Neutrophil (primary cell): Measurements from ENCODE around the gene CCDC91.

Experiments used
- H3K27ac ChIP-seq: fragments of 200-600 bp; sonication (generic); 2 replicates; pipeline ENCODE4 v1.5.1; 2016; ENCODE audit warnings: mild to moderate bottlenecking, moderate library complexity
- H3K27me3 ChIP-seq: fragments of 200-600 bp; sonication (generic); 2 replicates; pipeline ENCODE4 v1.6.0; 2016; ENCODE audit warnings: mild to moderate bottlenecking
- H3K36me3 ChIP-seq: fragments of 200-600 bp; sonication (generic); 2 replicates; pipeline ENCODE4 v1.5.1; 2017
- H3K4me1 ChIP-seq, 2 experiments: fragments of 200-600 bp in 1 of 2; sonication (generic) in 1 of 2; 1 replicate in 1 of 2; 2 replicates in 1 of 2; pipeline versions ENCODE4 v1.5.1 to v1.6.1; 2013 to 2016; ENCODE audit warnings: low read depth in 1 of 2, low read length in 1 of 2, mild to moderate bottlenecking in 1 of 2, moderate library complexity in 1 of 2; ENCODE audit not compliant: control insufficient read depth in 1 of 2, insufficient read depth in 1 of 2
- H3K4me3 ChIP-seq, 2 experiments: fragments of 200-600 bp in 1 of 2; sonication (generic) in 1 of 2; 1 replicate in 1 of 2; 2 replicates in 1 of 2; pipeline ENCODE4 v1.5.1; 2013 to 2016; ENCODE audit warnings: low read depth in 1 of 2, low read length in 1 of 2, mild to moderate bottlenecking in 1 of 2, moderate library complexity in 1 of 2
- H3K9me3 ChIP-seq: fragments of 200-600 bp; sonication (generic); 2 replicates; pipeline ENCODE4 v1.5.1; 2016
- CTCF ChIP-seq: fragments of 200-600 bp; sonication (generic); IDR thresholded peaks from 2 replicates; pipeline ENCODE4 v1.5.1; 2016; ENCODE audit warnings: antibody characterized with exemption

CCDC91 gene

GRCh38 chr12:28500373-28501024, 310.2 kb downstream of the CCDC91 start:
- no peaks in the 10 kb centered on the region for H3K36me3 ChIP-seq
- no peak overlapping the region for H3K27ac ChIP-seq
- H3K4me3 ChIP-seq = no peak overlapping the region
- no peaks in the 10 kb centered on the region for H3K4me1 ChIP-seq
- H3K27me3 ChIP-seq = no peaks in the 10 kb centered on the region
- H3K9me3 ChIP-seq = no peaks in the 10 kb centered on the region
- no peak for TF ChIP-seq CTCF

DNA sequence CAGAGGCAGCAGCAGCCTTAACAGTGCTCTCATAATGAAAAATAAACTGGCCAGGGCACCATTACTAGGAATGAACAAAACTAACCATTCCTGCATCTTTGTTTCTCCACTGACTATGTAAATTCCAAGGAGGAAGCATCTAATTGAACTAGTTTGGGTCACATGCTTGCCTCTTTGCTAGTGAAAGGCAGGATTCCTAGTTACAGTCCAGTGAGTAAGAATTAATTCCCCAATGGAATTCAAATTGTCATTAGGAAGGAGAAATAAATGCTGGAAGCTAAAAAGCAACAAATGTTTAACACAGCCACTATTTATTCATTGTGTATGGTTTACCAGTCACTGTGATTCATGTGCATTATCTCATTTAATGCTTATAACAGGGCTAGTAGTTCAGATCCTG, 316.0 kb downstream of the CCDC91 start:
- Histone ChIP-seq H3K4me3 (no peak overlapping the region), H3K36me3 (no peaks in the 10 kb centered on the region), H3K4me1 (no peaks in the 10 kb centered on the region), H3K27me3 (no peaks in the 10 kb centered on the region), H3K27ac (no peak overlapping the region), H3K9me3 (no peaks in the 10 kb centered on the region)
- TF ChIP-seq CTCF = no peak

- no peak overlapping the region for H3K27ac ChIP-seq
- H3K4me3 ChIP-seq = no peak overlapping the region
- no peak for TF ChIP-seq CTCF
- no peaks in the 10 kb centered on the region for H3K9me3 ChIP-seq
- no peaks in the 10 kb centered on the region for H3K4me1 ChIP-seq
- no peaks in the 10 kb centered on the region for H3K36me3 ChIP-seq
- H3K27me3 ChIP-seq = no peaks in the 10 kb centered on the region
These were observed 316.8 kb downstream of the CCDC91 start for GRCh38 chr12:28507033-28507432.

- Histone ChIP-seq H3K27ac (no peak overlapping the region), H3K36me3 (no peaks in the 10 kb centered on the region), H3K27me3 (no peaks in the 10 kb centered on the region), H3K9me3 (no peaks in the 10 kb centered on the region), H3K4me1 (no peaks in the 10 kb centered on the region), H3K4me3 (no peak overlapping the region)
- TF ChIP-seq CTCF = no peak
These were observed 317.6 kb downstream of the CCDC91 start for GRCh38 chr12:28507867-28508266.

- no peak overlapping the region for H3K27ac ChIP-seq
- no peaks in the 10 kb centered on the region for H3K4me1 ChIP-seq
- H3K27me3 ChIP-seq = no peaks in the 10 kb centered on the region
- TF ChIP-seq CTCF = no peak
- no peak overlapping the region for H3K4me3 ChIP-seq
- no peaks in the 10 kb centered on the region for H3K9me3 ChIP-seq
- no peaks in the 10 kb centered on the region for H3K36me3 ChIP-seq
These were observed 322.1 kb downstream of the CCDC91 start for GRCh38 chr12:28512406-28512805.
